ENCODE measurements around the gene TRDN.

TRDN gene

DNA sequence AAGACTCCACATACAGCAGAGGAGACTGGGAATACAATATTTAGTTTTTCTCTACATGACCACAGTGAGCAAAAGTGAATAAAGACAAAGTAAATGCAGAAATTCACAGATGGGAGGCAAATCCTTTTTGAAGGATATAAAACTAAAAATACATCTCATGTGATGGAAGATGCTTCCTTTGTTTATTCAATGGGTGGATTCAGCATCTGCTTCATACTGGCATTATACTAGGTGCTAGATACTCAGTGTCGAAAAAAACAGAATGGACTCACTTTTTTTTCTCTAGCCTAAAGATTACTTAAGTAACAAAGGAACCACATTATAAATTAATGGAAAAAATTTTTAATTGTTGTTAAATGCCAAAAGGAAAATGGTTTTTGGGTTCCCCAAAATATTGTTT lies 216.2 kb downstream of the TRDN start:
- no peaks in the 10 kb centered on the region for H3K9me3 ChIP-seq (ENCODE audit: low read depth, low read length)
- TF ChIP-seq FOXP2 (optimal IDR thresholded peaks at IDR 0.05; ENCODE audit: control extremely low read depth, extremely low read length, insufficient read depth) = no peak
- no peak for DNase-seq (ENCODE audit: low read depth, low spot score)
- H3K36me3 ChIP-seq (ENCODE audit: insufficient read depth, low read length) = no peaks in the 10 kb centered on the region
- H3K4me3 ChIP-seq = no peak overlapping the region
- H3K9ac ChIP-seq (ENCODE audit: insufficient read length) = no peak overlapping the region
- H3K27ac ChIP-seq = no peak overlapping the region

DNA sequence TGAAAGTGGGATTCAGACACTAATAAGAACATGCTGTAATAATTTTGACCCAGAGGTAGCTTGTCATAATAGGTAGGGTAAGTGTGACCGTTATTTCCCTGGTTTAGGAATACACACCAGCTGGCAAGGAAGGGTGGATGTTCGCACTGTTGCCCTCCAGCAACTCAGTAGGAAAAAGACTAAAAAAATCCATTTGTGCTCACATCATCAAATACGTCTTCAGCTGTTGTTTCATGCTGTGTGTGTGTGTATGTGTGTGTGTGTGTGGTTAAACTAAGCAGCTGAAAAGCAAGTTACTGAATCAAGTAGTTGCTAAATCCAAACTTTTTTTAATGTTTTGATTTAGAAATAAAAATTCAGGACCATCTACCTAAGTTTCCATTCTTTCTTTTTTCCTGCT lies 218.7 kb downstream of the TRDN start:
- no peak for TF ChIP-seq EZH2 (IDR thresholded peaks at IDR 0.05)
- TF ChIP-seq POLR2AphosphoS5 (IDR thresholded peaks at IDR 0.05; ENCODE audit: borderline replicate concordance, low read depth, low read length) = peak; percentile 32; the same call in 1 of the 2 replicates
- DNase-seq (ENCODE audit: low read depth, low spot score) = peak; percentile 59
- no peak overlapping the region; the same call in 1 of the 2 replicates for H3K27ac ChIP-seq
- H3K36me3 ChIP-seq (ENCODE audit: insufficient read depth, low read length) = no peaks in the 10 kb centered on the region
- H3K4me3 ChIP-seq = 0 out of 2 replicates have a peak overlapping the region, but pooled peaks have one; percentile 2
- no peaks in the 10 kb centered on the region for H3K9me3 ChIP-seq (ENCODE audit: low read depth, low read length)
- H3K9ac ChIP-seq (ENCODE audit: insufficient read length) = no peak overlapping the region

DNA sequence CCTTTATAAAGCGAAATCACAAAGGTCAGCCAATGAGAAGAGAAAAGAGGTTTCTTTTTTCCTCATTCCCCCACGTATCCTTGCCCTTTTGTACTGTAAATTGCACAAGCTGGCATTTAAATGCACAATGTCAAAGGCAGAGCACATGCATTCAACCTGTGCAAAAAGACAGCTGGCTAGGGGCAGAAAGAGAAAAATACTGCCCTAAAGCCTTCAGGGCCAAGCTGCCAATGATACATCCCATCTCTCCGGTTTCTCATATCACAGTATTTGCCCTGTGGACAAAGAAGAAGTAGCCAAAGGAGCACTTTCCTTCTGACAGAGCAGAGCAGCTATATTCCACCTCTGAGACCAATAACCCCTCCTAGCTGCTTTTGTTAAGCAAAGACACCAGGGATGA lies 219.2 kb downstream of the TRDN start:
- H3K36me3 ChIP-seq (ENCODE audit: insufficient read depth, low read length) = no peaks in the 10 kb centered on the region
- no peak for DNase-seq (ENCODE audit: low read depth, low spot score)
- H3K9ac ChIP-seq (ENCODE audit: insufficient read length) = no peak overlapping the region
- H3K4me3 ChIP-seq = 0 out of 2 replicates have a peak overlapping the region, but pooled peaks have one; percentile 2
- no peak overlapping the region; the same call in 1 of the 2 replicates for H3K27ac ChIP-seq
- no peaks in the 10 kb centered on the region for H3K9me3 ChIP-seq (ENCODE audit: low read depth, low read length)
- TF ChIP-seq POLR2AphosphoS5 (IDR thresholded peaks at IDR 0.05; ENCODE audit: borderline replicate concordance, low read depth, low read length) = no peak
- no peak for TF ChIP-seq FOXP2 (optimal IDR thresholded peaks at IDR 0.05; ENCODE audit: control extremely low read depth, extremely low read length, insufficient read depth)
- TF ChIP-seq EZH2 (IDR thresholded peaks at IDR 0.05) = no peak

DNA sequence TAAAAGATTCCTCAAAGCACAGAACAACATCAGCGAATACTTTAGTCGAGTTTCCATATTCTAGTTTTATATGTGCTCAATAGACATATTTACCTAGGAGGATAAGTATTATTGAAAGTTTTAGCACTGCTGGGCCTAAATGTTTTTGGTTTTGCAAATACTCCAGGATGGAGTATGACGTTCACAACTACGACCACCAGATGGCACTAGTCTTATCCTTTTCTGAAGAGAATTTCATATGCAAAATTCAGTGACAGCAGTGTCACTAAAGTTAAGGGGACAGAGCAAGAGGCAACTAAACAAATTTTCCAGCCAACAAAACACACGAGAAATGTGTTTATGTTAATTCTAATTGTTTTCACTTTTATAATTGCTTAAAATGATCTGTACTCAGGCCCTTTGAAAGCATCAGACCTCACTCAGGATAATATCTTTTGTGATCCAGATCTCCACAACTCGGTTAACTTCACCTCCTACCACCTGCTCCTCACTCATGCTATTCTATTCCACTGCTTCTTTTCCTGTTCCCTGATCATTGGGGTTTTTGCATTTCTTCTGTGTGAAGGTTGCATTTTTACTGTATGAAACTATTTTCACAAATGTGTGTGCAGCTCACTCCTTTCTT lies 220.8 kb downstream of the TRDN start:
- H3K36me3 ChIP-seq (ENCODE audit: insufficient read depth, low read length) = no peaks in the 10 kb centered on the region
- H3K27ac ChIP-seq = no peak overlapping the region
- no peak overlapping the region for H3K4me3 ChIP-seq
- no peaks in the 10 kb centered on the region for H3K9me3 ChIP-seq (ENCODE audit: low read depth, low read length)
- TF ChIP-seq EZH2 (IDR thresholded peaks at IDR 0.05) (no peak), FOXP2 (optimal IDR thresholded peaks at IDR 0.05; ENCODE audit: control extremely low read depth, extremely low read length, insufficient read depth) (no peak), POLR2AphosphoS5 (IDR thresholded peaks at IDR 0.05; ENCODE audit: borderline replicate concordance, low read depth, low read length) (no peak)
- peak; percentile 91 for DNase-seq (ENCODE audit: low read depth, low spot score)
- no peak overlapping the region for H3K9ac ChIP-seq (ENCODE audit: insufficient read length)

DNA sequence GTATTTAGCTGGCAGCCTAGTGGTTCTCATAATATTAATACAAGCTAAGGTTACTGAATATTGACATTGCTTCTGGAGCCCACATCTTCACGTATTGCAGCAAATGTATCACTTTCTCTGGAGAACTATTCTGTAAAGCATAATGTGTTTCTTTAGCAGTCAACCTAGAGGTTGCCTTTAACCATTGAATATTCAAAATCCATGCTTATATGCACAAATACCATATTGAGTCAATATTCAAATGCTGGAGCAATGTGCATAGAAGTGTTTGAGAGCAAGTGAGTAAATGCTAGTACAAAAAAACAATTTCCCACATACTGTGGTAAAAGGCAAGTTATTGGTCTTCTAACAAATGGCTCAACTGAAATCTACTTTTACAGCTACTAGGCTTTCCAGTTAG lies 231.8 kb downstream of the TRDN start:
- TF ChIP-seq POLR2AphosphoS5 (IDR thresholded peaks at IDR 0.05; ENCODE audit: borderline replicate concordance, low read depth, low read length) = no peak
- no peak for TF ChIP-seq EZH2 (IDR thresholded peaks at IDR 0.05)
- no peak for TF ChIP-seq FOXP2 (optimal IDR thresholded peaks at IDR 0.05; ENCODE audit: control extremely low read depth, extremely low read length, insufficient read depth)
- no peaks in the 10 kb centered on the region for H3K36me3 ChIP-seq (ENCODE audit: insufficient read depth, low read length)

DNA sequence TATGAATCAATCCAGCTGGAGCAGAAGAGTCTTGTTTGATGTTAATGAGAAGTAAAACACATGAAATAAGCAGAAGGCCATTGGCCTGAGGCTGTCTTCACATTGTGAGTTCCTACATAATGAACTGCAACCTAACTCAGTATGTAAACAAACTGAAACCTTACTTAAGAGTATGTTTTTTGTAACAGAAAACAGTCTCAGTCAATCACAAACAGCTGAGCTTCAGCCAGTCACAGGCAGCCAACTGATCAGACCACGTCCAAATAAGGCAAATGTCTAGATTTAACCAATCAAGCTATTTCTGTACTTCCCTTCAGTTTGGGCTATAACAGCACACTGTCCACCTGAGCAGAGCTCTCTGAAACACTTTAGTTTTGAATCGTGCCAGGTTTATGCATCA lies 234.7 kb downstream of the TRDN start:
- no peak for TF ChIP-seq POLR2AphosphoS5 (IDR thresholded peaks at IDR 0.05; ENCODE audit: borderline replicate concordance, low read depth, low read length)
- no peak for TF ChIP-seq FOXP2 (optimal IDR thresholded peaks at IDR 0.05; ENCODE audit: control extremely low read depth, extremely low read length, insufficient read depth)
- no peak for TF ChIP-seq EZH2 (IDR thresholded peaks at IDR 0.05)
- H3K4me3 ChIP-seq = no peak overlapping the region

More for the DNA sequence above, 231.8 kb downstream of the TRDN start:
- no peak for DNase-seq (ENCODE audit: low read depth, low spot score)
- no peaks in the 10 kb centered on the region for H3K9me3 ChIP-seq (ENCODE audit: low read depth, low read length)
- H3K4me3 ChIP-seq = no peak overlapping the region
- H3K9ac ChIP-seq (ENCODE audit: insufficient read length) = no peak overlapping the region
- no peak overlapping the region for H3K27ac ChIP-seq

DNA sequence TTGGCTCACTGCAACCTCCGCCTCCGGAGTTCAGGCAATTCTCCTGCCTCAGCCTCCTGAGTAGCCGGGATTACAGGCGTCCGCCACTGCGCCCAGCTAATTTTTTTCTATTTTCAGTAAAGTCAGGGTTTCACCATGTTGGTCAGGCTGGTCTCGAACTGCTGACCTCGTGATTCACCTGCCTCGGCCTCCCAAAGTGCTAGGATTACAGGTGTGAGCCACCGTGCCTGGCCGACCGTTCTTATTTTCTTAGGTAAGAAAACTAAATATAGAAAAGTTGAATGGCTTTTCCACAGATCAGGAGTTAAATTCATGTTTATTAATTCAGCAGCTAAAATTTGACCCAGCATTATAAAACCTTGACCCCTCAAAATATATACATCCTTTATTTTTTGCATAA lies 238.7 kb downstream of the TRDN start:
- no peak for TF ChIP-seq FOXP2 (optimal IDR thresholded peaks at IDR 0.05; ENCODE audit: control extremely low read depth, extremely low read length, insufficient read depth)
- no peak for TF ChIP-seq POLR2AphosphoS5 (IDR thresholded peaks at IDR 0.05; ENCODE audit: borderline replicate concordance, low read depth, low read length)
- no peak for TF ChIP-seq EZH2 (IDR thresholded peaks at IDR 0.05)
- no peak overlapping the region for H3K4me3 ChIP-seq
- no peak overlapping the region for H3K27ac ChIP-seq
- no peaks in the 10 kb centered on the region for H3K36me3 ChIP-seq (ENCODE audit: insufficient read depth, low read length)
- DNase-seq (ENCODE audit: low read depth, low spot score) = no peak
- no peak overlapping the region for H3K9ac ChIP-seq (ENCODE audit: insufficient read length)
- no peaks in the 10 kb centered on the region for H3K9me3 ChIP-seq (ENCODE audit: low read depth, low read length)

More for the DNA sequence above, 234.7 kb downstream of the TRDN start:
- no peak for DNase-seq (ENCODE audit: low read depth, low spot score)
- H3K27ac ChIP-seq = no peak overlapping the region
- H3K36me3 ChIP-seq (ENCODE audit: insufficient read depth, low read length) = no peaks in the 10 kb centered on the region
- H3K9ac ChIP-seq (ENCODE audit: insufficient read length) = no peak overlapping the region
- no peaks in the 10 kb centered on the region for H3K9me3 ChIP-seq (ENCODE audit: low read depth, low read length)

DNA sequence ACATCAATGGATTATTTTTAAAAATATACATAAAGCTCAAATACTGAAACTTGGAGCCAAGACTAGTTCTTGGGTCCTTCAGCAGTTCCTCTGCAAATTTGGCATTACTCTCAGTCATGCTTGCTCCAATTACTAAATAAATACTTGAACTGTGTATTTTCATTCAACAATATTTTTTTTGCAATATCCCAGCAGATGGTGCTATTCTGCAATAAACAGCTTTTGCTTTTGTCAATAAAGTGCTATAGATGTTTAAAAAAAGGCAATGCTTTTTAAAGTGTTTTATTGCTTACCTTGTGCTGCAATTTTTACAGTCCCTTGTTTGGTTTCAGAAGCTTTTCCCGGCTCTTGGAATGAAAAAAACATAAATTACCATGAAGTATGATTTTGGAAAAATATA lies 243.4 kb downstream of the TRDN start:
- H3K27ac ChIP-seq = peak overlapping the region; percentile 92
- H3K9ac ChIP-seq (ENCODE audit: insufficient read length) = peak overlapping the region; percentile 72
- H3K4me3 ChIP-seq = peak overlapping the region; percentile 74
- no peaks in the 10 kb centered on the region for H3K36me3 ChIP-seq (ENCODE audit: insufficient read depth, low read length)
- H3K9me3 ChIP-seq (ENCODE audit: low read depth, low read length) = no peaks in the 10 kb centered on the region
- peak; percentile 75 for DNase-seq (ENCODE audit: low read depth, low spot score)
- TF ChIP-seq FOXP2 (optimal IDR thresholded peaks at IDR 0.05; ENCODE audit: control extremely low read depth, extremely low read length, insufficient read depth) = no peak

DNA sequence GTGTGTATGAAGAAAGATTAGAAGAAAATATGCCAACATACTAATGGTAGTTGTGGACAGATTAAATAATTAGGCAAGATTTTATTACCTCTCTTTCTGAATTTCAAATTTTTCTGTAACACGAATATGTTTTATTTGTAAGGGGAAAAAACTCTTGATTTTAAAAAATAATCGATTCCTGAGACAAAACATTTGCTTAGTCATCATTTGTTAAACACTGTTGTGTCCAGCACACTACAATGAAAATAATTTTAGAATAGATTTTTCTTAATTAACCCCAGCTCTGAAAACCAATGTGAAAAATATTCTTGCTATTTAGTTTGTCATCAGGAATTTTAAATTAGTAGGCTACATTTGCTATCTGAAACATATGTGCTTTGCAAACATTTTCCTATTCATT lies 253.0 kb downstream of the TRDN start:
- H3K27ac ChIP-seq = peak overlapping the region; percentile 63; the same call in 1 of the 2 replicates
- no peaks in the 10 kb centered on the region for H3K9me3 ChIP-seq (ENCODE audit: low read depth, low read length)
- TF ChIP-seq POLR2AphosphoS5 (IDR thresholded peaks at IDR 0.05; ENCODE audit: borderline replicate concordance, low read depth, low read length) (no peak), FOXP2 (optimal IDR thresholded peaks at IDR 0.05; ENCODE audit: control extremely low read depth, extremely low read length, insufficient read depth) (no peak), EZH2 (IDR thresholded peaks at IDR 0.05) (no peak)
- DNase-seq (ENCODE audit: low read depth, low spot score) = no peak
- H3K4me3 ChIP-seq = peak overlapping the region; percentile 9; the same call in 1 of the 2 replicates
- peak overlapping the region; percentile 13 for H3K9ac ChIP-seq (ENCODE audit: insufficient read length)
- no peaks in the 10 kb centered on the region for H3K36me3 ChIP-seq (ENCODE audit: insufficient read depth, low read length)

Measured in SK-N-MC (cell line).